RWPE1 (cell line): ENCODE results near the gene AFF2.
"Not testable (repeated sequence)": the region's sequence is repeated elsewhere in the genome, so short reads cannot be mapped to it uniquely, and the experiment has no call there.

Source experiments
- CTCF ChIA-PET: fragments of 350-600 bp; sonication (Branson Sonifier 250); formaldehyde crosslinking; extraction: SDS; loops from one replicate; lab custom pipeline; 2021; lab: Yijun Ruan, JAX
- POLR2A ChIA-PET: fragments of 400-600 bp; formaldehyde crosslinking; extraction: SDS; loops from one replicate; lab custom pipeline; 2020; ENCODE audit warnings: antibody characterized with exemption; ENCODE audit not compliant: low non-redundant PET; lab: Yijun Ruan, JAX
- DNase-seq: peaks from one replicate; pipeline ENCODE4 v3.0.0; 2012; ENCODE audit warnings: low spot score
- H3K27ac ChIP-seq: fragments of 450-650 bp; 2 replicates; pipeline ENCODE4 v1.5.1; 2017
- CTCF ChIP-seq: fragments of 450-650 bp; conservative IDR thresholded peaks from 2 replicates; pipeline ENCODE4 v1.5.1; 2017; ENCODE audit warnings: low read depth, mild to moderate bottlenecking

AFF2 gene

GRCh38 chrX:148664995-148665394, 164.6 kb downstream of the AFF2 start:
- DNase-seq, result no peak
- no peak for TF ChIP-seq CTCF
- POLR2A ChIA-PET, result no interaction called here
- H3K27ac ChIP-seq, result no peak overlapping the region
- CTCF ChIA-PET, result no interaction called here

DNA sequence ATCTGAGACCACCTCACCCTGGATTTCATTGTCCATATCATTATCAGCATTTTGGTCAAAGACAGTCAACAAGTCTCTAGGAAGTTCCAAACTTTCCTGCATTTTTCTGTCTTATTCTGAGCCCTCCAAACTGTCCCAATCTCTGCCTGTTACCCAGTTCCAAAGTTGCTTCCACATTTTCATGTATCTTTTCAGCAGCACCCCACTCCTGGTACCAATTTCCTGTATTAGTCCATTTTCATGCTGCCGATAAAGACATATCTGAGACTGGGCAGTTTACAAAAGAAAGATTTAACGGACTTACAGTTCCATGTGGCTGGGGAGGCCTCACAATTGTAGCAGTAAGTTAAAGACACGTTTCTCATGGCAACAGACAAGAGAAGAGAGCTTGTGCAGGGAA, 168.8 kb downstream of the AFF2 start:
- POLR2A ChIA-PET, result not testable (repeated sequence)

GRCh38 chrX:148670277-148670676, 169.9 kb downstream of the AFF2 start:
- ChIA-PET POLR2A (no interaction called here), CTCF (no interaction called here)
- no peak for TF ChIP-seq CTCF
- no peak overlapping the region for H3K27ac ChIP-seq
- no peak for DNase-seq

More for the DNA sequence above, 168.8 kb downstream of the AFF2 start:
- DNase-seq, H3K27ac ChIP-seq, CTCF ChIA-PET: not testable (repeated sequence)

DNA sequence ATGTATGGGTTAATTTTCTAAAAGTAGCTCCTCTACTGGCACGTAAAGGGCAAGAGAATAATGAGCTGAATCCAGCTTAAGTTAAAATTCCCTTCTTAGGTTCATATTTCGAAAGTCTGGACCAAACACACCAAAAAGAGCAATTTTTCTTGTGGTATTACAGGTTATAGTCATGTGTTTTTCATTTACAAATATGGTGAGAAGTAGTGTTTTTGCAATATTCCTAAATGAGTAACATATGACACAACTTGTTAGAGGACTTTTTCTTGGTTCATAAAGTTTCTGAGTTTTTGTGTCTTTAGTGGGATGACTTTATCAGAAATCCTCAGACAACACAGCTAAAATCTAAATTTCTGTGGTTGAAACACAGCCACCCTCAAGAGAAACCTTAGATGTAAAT, 172.1 kb downstream of the AFF2 start:
- H3K27ac ChIP-seq, result no peak overlapping the region
- CTCF ChIA-PET, result no interaction called here
- POLR2A ChIA-PET, result no interaction called here
- no peak for DNase-seq
- no peak for TF ChIP-seq CTCF

- ChIA-PET CTCF (no interaction called here), POLR2A (no interaction called here)
- H3K27ac ChIP-seq, result no peak overlapping the region
- TF ChIP-seq CTCF, result no peak
- no peak for DNase-seq
These were observed 181.2 kb downstream of the AFF2 start for GRCh38 chrX:148681605-148682004.

GRCh38 chrX:148682206-148682605, 181.8 kb downstream of the AFF2 start:
- no peak overlapping the region for H3K27ac ChIP-seq
- DNase-seq, result no peak
- ChIA-PET CTCF (no interaction called here), POLR2A (no interaction called here)
- TF ChIP-seq CTCF, result no peak

DNA sequence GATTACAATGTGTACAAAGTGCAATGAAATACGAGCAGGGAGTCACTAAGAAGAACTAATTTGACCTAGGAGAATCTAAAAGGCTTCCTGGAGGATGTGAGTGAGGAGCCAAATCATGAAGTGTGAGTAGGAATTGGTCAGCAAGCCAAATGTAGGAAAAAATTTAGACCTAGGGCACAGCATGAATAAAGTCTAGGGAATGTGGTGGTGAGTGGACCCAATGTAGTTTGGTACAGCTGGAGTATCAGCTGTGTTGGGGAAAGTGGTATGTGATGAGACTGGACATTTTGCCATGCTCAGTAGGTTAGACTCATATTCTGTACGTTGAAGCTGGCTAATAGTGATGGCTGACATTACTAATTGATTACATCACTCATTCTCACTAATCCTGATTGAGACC, 191.0 kb downstream of the AFF2 start:
- DNase-seq, result no peak
- POLR2A ChIA-PET, result no interaction called here
- no peak for TF ChIP-seq CTCF
- CTCF ChIA-PET, result no interaction called here
- no peak overlapping the region for H3K27ac ChIP-seq
